Hippocampal formation (tissue), 2 donors: ENCODE measurements around the gene CEP78.
"Not testable (repeated sequence)": the region's sequence is repeated elsewhere in the genome, so short reads cannot be mapped to it uniquely, and the experiment has no call there.

ENCODE experiments used
- DNase-seq, 2 donors: peaks; one replicate each; lab custom pipeline; 2025; lab: John Stamatoyannopoulos, UW

The CEP78 gene

GRCh38 chr9:78235762-78236550 is at the start of gene CEP78:
Gene CEP78 (plus strand): TSS chr9:78236075. CDS start chr9:78236351, 276 bp downstream.
- DNase-seq: peak; percentile 66 to 79

GRCh38 chr9:78187763-78188484 is 48.0 kb upstream of the CEP78 start:
- DNase-seq: peak; percentile 11 to 18

- DNase-seq: no peak
Observed at GRCh38 chr9:78188594-78188993, 47.3 kb upstream of the CEP78 start.

GRCh38 chr9:78189001-78189400 is 46.9 kb upstream of the CEP78 start:
- no peak for DNase-seq

- no peak for DNase-seq
Observed at GRCh38 chr9:78189461-78189860, 46.4 kb upstream of the CEP78 start.

- DNase-seq: no peak
Observed at GRCh38 chr9:78191931-78192330, 43.9 kb upstream of the CEP78 start.

- no peak for DNase-seq
Observed at GRCh38 chr9:78196258-78196657, 39.6 kb upstream of the CEP78 start.

- not testable (repeated sequence) for DNase-seq
Observed at GRCh38 chr9:78201158-78201777, 34.6 kb upstream of the CEP78 start.

GRCh38 chr9:78207319-78207718 is 28.6 kb upstream of the CEP78 start:
- DNase-seq: no peak

GRCh38 chr9:78207901-78208300 is 28.0 kb upstream of the CEP78 start:
- no peak for DNase-seq

GRCh38 chr9:78209127-78209526 is 26.7 kb upstream of the CEP78 start:
- DNase-seq: no peak

GRCh38 chr9:78210841-78211301 is 25.0 kb upstream of the CEP78 start:
- DNase-seq: no peak

GRCh38 chr9:78212868-78213267 is 23.0 kb upstream of the CEP78 start:
- DNase-seq: no peak

- DNase-seq: peak in 1 of 2 donors; percentile 88
Observed at GRCh38 chr9:78213712-78214111, 22.2 kb upstream of the CEP78 start.

GRCh38 chr9:78214492-78214891 is 21.4 kb upstream of the CEP78 start:
- no peak for DNase-seq

GRCh38 chr9:78215706-78216105 is 20.2 kb upstream of the CEP78 start:
- no peak for DNase-seq

- DNase-seq: no peak
Observed at GRCh38 chr9:78218890-78219289, 17.0 kb upstream of the CEP78 start.

GRCh38 chr9:78221425-78221824 is 14.4 kb upstream of the CEP78 start:
- no peak for DNase-seq

- DNase-seq: not testable (repeated sequence)
Observed at GRCh38 chr9:78221841-78222240, 14.0 kb upstream of the CEP78 start.

GRCh38 chr9:78230761-78231160 is 5.1 kb upstream of the CEP78 start:
- no peak for DNase-seq

GRCh38 chr9:78232471-78232870 is 3.4 kb upstream of the CEP78 start:
- DNase-seq: not testable (repeated sequence)

GRCh38 chr9:78234810-78235209 is 1.1 kb upstream of the CEP78 start:
- no peak for DNase-seq
